WTC11 (cell line): ENCODE results near the gene SGSM2. TPM values are rescaled to one million over a fixed set of nuclear protein-coding genes. Genes with fewer than 3 reads are reported as not detected.

Experiments used
- ATAC-seq: fragments of 200-7000 bp; cut with Tn5 transposase; 2 replicates; pipeline ENCODE4 v1.10.0; 2021; ENCODE audit warnings: mild to moderate bottlenecking, moderate library complexity
- CTCF ChIA-PET: fragments of 300-600 bp; sonication (Branson Sonifier 250); formaldehyde crosslinking; loops from one replicate; lab custom pipeline; 2021; ENCODE audit warnings: antibody characterized with exemption; lab: Charles Lee
- POLR2A ChIA-PET: fragments of 350-600 bp; sonication (Branson Sonifier 250); formaldehyde crosslinking; loops from one replicate; lab custom pipeline; 2021; ENCODE audit warnings: antibody characterized with exemption; lab: Charles Lee
- DNase-seq: peaks from one replicate; pipeline ENCODE4 v3.0.0; 2021; ENCODE audit warnings: low spot score
- H3K27ac Mint-ChIP-seq: 2 replicates; pipeline ENCODE4 v1.8.0; 2021; ENCODE audit warnings: mixed read lengths
- H3K27me3 Mint-ChIP-seq: 2 replicates; pipeline ENCODE4 v1.8.0; 2021; ENCODE audit warnings: low read depth, mild to moderate bottlenecking, moderate library complexity, mixed read lengths
- H3K36me3 Mint-ChIP-seq: 2 replicates; pipeline ENCODE4 v1.8.0; 2021; ENCODE audit warnings: mixed read lengths
- H3K4me1 Mint-ChIP-seq: 2 replicates; pipeline ENCODE4 v1.8.0; 2022; ENCODE audit warnings: mixed read lengths
- H3K4me3 Mint-ChIP-seq: 2 replicates; pipeline ENCODE4 v1.8.0; 2021; ENCODE audit warnings: mild to moderate bottlenecking, moderate library complexity, mixed read lengths
- H3K9me3 Mint-ChIP-seq: 2 replicates; pipeline ENCODE4 v1.8.0; 2021; ENCODE audit warnings: mixed read lengths
- ATF2 ChIP-seq: sonication (generic); formaldehyde crosslinking; IDR thresholded peaks from 2 replicates; pipeline ENCODE4 v1.8.1; 2022; ENCODE audit warnings: low read depth, missing genetic modification reagents, borderline replicate concordance
- ELF4 ChIP-seq: sonication (generic); formaldehyde crosslinking; IDR thresholded peaks from 2 replicates; pipeline ENCODE4 v1.8.1; 2022; ENCODE audit warnings: low read depth, mild to moderate bottlenecking, moderate library complexity, missing genetic modification reagents
- GABPB1 ChIP-seq: sonication (generic); formaldehyde crosslinking; IDR thresholded peaks from 2 replicates; pipeline ENCODE4 v1.8.1; 2023; ENCODE audit warnings: mild to moderate bottlenecking, missing genetic modification reagents
- KAT7 ChIP-seq: sonication (generic); formaldehyde crosslinking; IDR thresholded peaks from 2 replicates; pipeline ENCODE4 v1.8.1; 2023; ENCODE audit warnings: missing genetic modification reagents, mild to moderate bottlenecking, borderline replicate concordance
- MAX ChIP-seq: sonication (generic); formaldehyde crosslinking; IDR thresholded peaks from 2 replicates; pipeline ENCODE4 v1.8.0; 2022; ENCODE audit warnings: mild to moderate bottlenecking, missing genetic modification reagents
- MXD4 ChIP-seq: fragments of 250-450 bp; sonication (Bioruptor Pico); IDR thresholded peaks from 2 replicates; pipeline ENCODE4 v1.8.0; 2021; ENCODE audit warnings: mild to moderate bottlenecking, moderate library complexity, borderline replicate concordance
- NFE2L1 ChIP-seq: sonication (generic); formaldehyde crosslinking; IDR thresholded peaks from 2 replicates; pipeline ENCODE4 v1.8.1; 2023; ENCODE audit warnings: missing genetic modification reagents
- OVOL2 ChIP-seq: fragments of 250-450 bp; sonication (Bioruptor Pico); IDR thresholded peaks from 2 replicates; pipeline ENCODE4 v1.9.0; 2021; ENCODE audit warnings: mild to moderate bottlenecking, borderline replicate concordance
- PREB ChIP-seq: sonication (generic); formaldehyde crosslinking; IDR thresholded peaks from 2 replicates; pipeline ENCODE4 v1.8.1; 2022; ENCODE audit warnings: mild to moderate bottlenecking, missing genetic modification reagents, moderate library complexity, borderline replicate concordance
- SMAD4 ChIP-seq: sonication (generic); formaldehyde crosslinking; IDR thresholded peaks from 2 replicates; pipeline ENCODE4 v1.8.0; 2022; ENCODE audit warnings: mild to moderate bottlenecking, missing genetic modification reagents
- SOX15 ChIP-seq: fragments of 250-450 bp; sonication (Bioruptor Pico); IDR thresholded peaks from 2 replicates; pipeline ENCODE4 v1.9.0; 2021; ENCODE audit warnings: mild to moderate bottlenecking
- SP1 ChIP-seq: sonication (generic); formaldehyde crosslinking; conservative IDR thresholded peaks from 2 replicates; pipeline ENCODE4 v1.8.1; 2022; ENCODE audit warnings: missing genetic modification reagents
- TCF7 ChIP-seq: sonication (generic); formaldehyde crosslinking; IDR thresholded peaks from 2 replicates; pipeline ENCODE4 v1.8.0; 2022; ENCODE audit warnings: mild to moderate bottlenecking, low read depth, missing genetic modification reagents, moderate library complexity
- ZNF121 ChIP-seq: sonication (generic); formaldehyde crosslinking; IDR thresholded peaks from 2 replicates; pipeline ENCODE4 v1.8.0; 2023; ENCODE audit warnings: missing genetic modification reagents
- ZNF219 ChIP-seq: sonication (generic); formaldehyde crosslinking; IDR thresholded peaks from 2 replicates; pipeline ENCODE4 v1.8.0; 2023; ENCODE audit warnings: missing genetic modification reagents, mild to moderate bottlenecking, borderline replicate concordance
- ZNF232 ChIP-seq: sonication (generic); formaldehyde crosslinking; IDR thresholded peaks from 2 replicates; pipeline ENCODE4 v1.8.0; 2022; ENCODE audit warnings: mild to moderate bottlenecking, missing genetic modification reagents
- total RNA-seq: library from RNA; stranded (reverse); gene quantifications from 3 replicates; pipeline ENCODE4 v1.2.3, GENCODE V29; 2021

SGSM2 gene
- total RNA-seq, 1 experiment from 2014 or later: 50.3 TPM

- Mint-ChIP-seq H3K4me3 (no peak overlapping the region), H3K4me1 (peaks cover 12% of the 10 kb centered on the region)
Measured at GRCh38 chr17:2366747-2367494, 29.6 kb downstream of the SGSM2 start.

GRCh38 chr17:2368359-2368758 lies 31.1 kb downstream of the SGSM2 start:
- Mint-ChIP-seq H3K4me1 (peaks cover 12% of the 10 kb centered on the region), H3K36me3 (no peaks in the 10 kb centered on the region), H3K9me3 (no peaks in the 10 kb centered on the region), H3K27ac (no peak overlapping the region), H3K27me3 (no peaks in the 10 kb centered on the region), H3K4me3 (no peak overlapping the region)
- ChIA-PET CTCF (interaction anchor here (0.8 to 5.2 kb wide), 6 partner anchors 13 to 53 kb away, joined by 3 to 67 read pairs (median 36); partner anchors contain the start of genes SGSM2 and TSR1), POLR2A (no interaction called here)
- DNase-seq (no peak), ATAC-seq (no peak)
- no peak for TF ChIP-seq SOX15 (CRISPR knock-in tag)

More at GRCh38 chr17:2366747-2367494, 29.6 kb downstream of the SGSM2 start:
- H3K9me3 Mint-ChIP-seq: no peaks in the 10 kb centered on the region
- TF ChIP-seq MAX (CRISPR knock-in tag) (no peak), ELF4 (CRISPR knock-in tag) (no peak), ATF2 (CRISPR knock-in tag) (no peak)
- no peaks in the 10 kb centered on the region for H3K27me3 Mint-ChIP-seq
- peak overlapping the region; percentile 68; the same call in 1 of the 2 replicates for H3K27ac Mint-ChIP-seq
- CTCF ChIA-PET: interaction anchor here (0.5 to 8.1 kb wide), 9 partner anchors 14 to 312 kb away, joined by 3 to 66 read pairs (median 20); partner anchors contain the start of genes SGSM2 and TSR1
- DNase-seq (peak; percentile 72), ATAC-seq (peak; percentile 56)
- POLR2A ChIA-PET: no interaction called here
- no peaks in the 10 kb centered on the region for H3K36me3 Mint-ChIP-seq

- TF ChIP-seq OVOL2 (CRISPR knock-in tag) (no peak), MXD4 (CRISPR knock-in tag) (no peak), ZNF232 (CRISPR knock-in tag) (no peak), ZNF121 (no peak), PREB (CRISPR knock-in tag) (no peak), GABPB1 (CRISPR knock-in tag) (no peak)
- Mint-ChIP-seq H3K36me3 (no peaks in the 10 kb centered on the region), H3K27ac (no peak overlapping the region), H3K4me1 (peaks cover 12% of the 10 kb centered on the region), H3K9me3 (no peaks in the 10 kb centered on the region), H3K27me3 (no peaks in the 10 kb centered on the region), H3K4me3 (no peak overlapping the region)
- ChIA-PET CTCF (interaction anchor here (0.6 to 5.2 kb wide), 13 partner anchors 8 to 330 kb away, joined by 3 to 67 read pairs (median 7); partner anchors contain the start of genes HIC1, SGSM2 and TSR1), POLR2A (no interaction called here)
- ATAC-seq (no peak), DNase-seq (no peak)
Measured at GRCh38 chr17:2369039-2369438, 31.7 kb downstream of the SGSM2 start.

GRCh38 chr17:2369551-2370210 lies 32.4 kb downstream of the SGSM2 start:
- no peaks in the 10 kb centered on the region for H3K36me3 Mint-ChIP-seq
- H3K27ac Mint-ChIP-seq: peak overlapping the region; percentile 80
- peaks cover 12% of the 10 kb centered on the region for H3K4me1 Mint-ChIP-seq
- no peaks in the 10 kb centered on the region for H3K27me3 Mint-ChIP-seq
- no peaks in the 10 kb centered on the region for H3K9me3 Mint-ChIP-seq
- ATAC-seq (peak; percentile 71), DNase-seq (peak; percentile 64)
- ChIA-PET POLR2A (interaction anchor here (0.5 to 1.1 kb wide), 5 partner anchors 21 to 1842 kb away, joined by 3 to 5 read pairs (median 3); partner anchors contain the start of gene TSR1), CTCF (interaction anchor here (0.6 to 5.2 kb wide), 19 partner anchors 9 to 337 kb away, joined by 3 to 67 read pairs (median 4); partner anchors contain the start of genes HIC1, SGSM2 and TSR1)
- H3K4me3 Mint-ChIP-seq: no peak overlapping the region
- TF ChIP-seq ZNF121: peak; percentile 85
- TF ChIP-seq SP1 (CRISPR knock-in tag): no peak
- TF ChIP-seq TCF7 (CRISPR knock-in tag): no peak
- TF ChIP-seq KAT7 (CRISPR knock-in tag): no peak
- no peak for TF ChIP-seq OVOL2 (CRISPR knock-in tag)
- TF ChIP-seq NFE2L1: 0 out of 2 replicates have a peak, but pooled peaks have one; percentile 23
- no peak for TF ChIP-seq SMAD4
- TF ChIP-seq ZNF219 (CRISPR knock-in tag): no peak
